Measurements from ENCODE around the gene NAA35. TPM values are rescaled to one million over a fixed set of nuclear protein-coding genes. Genes with fewer than 3 reads are reported as not detected.

NAA35 gene
- total and polyA plus RNA-seq, 2 experiments from 2014 or later, result 29.2 to 31.6 TPM

- H3K79me2 ChIP-seq (replicated peaks; ENCODE audit: insufficient read depth), result peaks cover 27% of the 10 kb centered on the region
- no peak overlapping the region; the same call in 1 of the 2 replicates for H3K27ac Mint-ChIP-seq
- no peak overlapping the region for H2AFZ ChIP-seq
- no peak for TF ChIP-seq ZNF462 (CRISPR knock-in tag; IDR thresholded peaks at IDR 0.05)
- no peak for TF ChIP-seq EZH2 (IDR thresholded peaks at IDR 0.05; ENCODE audit: low read depth, unreplicated experiment)
- no peak for TF ChIP-seq JUNB (IDR thresholded peaks at IDR 0.05; ENCODE audit: unreplicated experiment)
- TF ChIP-seq STAT1 (IDR thresholded peaks at IDR 0.05; ENCODE audit: unreplicated experiment), result no peak
- TF ChIP-seq EZH2phosphoT487 (IDR thresholded peaks at IDR 0.05; ENCODE audit: unreplicated experiment), result no peak
- no peak for TF ChIP-seq ZNF114 (CRISPR knock-in tag; IDR thresholded peaks at IDR 0.05)
- H3K4me3 ChIP-seq, result no peak overlapping the region
- H3K36me3 ChIP-seq (ENCODE audit: insufficient read depth), result no peaks in the 10 kb centered on the region
- no peak overlapping the region for H3K4me3 Mint-ChIP-seq
- H4K20me1 ChIP-seq (replicated peaks; ENCODE audit: insufficient read depth), result peaks cover 6% of the 10 kb centered on the region
- no peaks in the 10 kb centered on the region; the same call in 2 of the 3 replicates for H3K9me3 Mint-ChIP-seq
- no peaks in the 10 kb centered on the region for H3K27me3 ChIP-seq (ENCODE audit: insufficient read depth)
- H3K4me1 ChIP-seq (ENCODE audit: insufficient read depth), result peaks cover 21% of the 10 kb centered on the region
- peaks cover 22% of the 10 kb centered on the region; the same call in 2 of the 3 replicates for H3K36me3 Mint-ChIP-seq (ENCODE audit: low read depth)
- H3K4me1 Mint-ChIP-seq, result peaks cover 32% of the 10 kb centered on the region
- no peak for ATAC-seq
- no peak overlapping the region for H3K4me2 ChIP-seq
- no peaks in the 10 kb centered on the region for H3K9me2 ChIP-seq (ENCODE audit: insufficient read depth)
- H3K27me3 Mint-ChIP-seq (ENCODE audit: insufficient read depth, low read depth, poor library complexity), result peaks cover 2% of the 10 kb centered on the region
- no peak for DNase-seq (ENCODE audit: low spot score)
- H3F3A ChIP-seq (replicated peaks; ENCODE audit: low read depth), result no peaks in the 10 kb centered on the region
- no peak overlapping the region for H3K27ac ChIP-seq (ENCODE audit: low read depth)
Measured at GRCh38 chr9:86064220-86064619, 123.3 kb downstream of the NAA35 start.

All from GM23338 (cell line).